Eye (tissue), 1 donor: Measurements from ENCODE around the gene KISS1R.
"Not testable (repeated sequence)": the region's sequence is repeated elsewhere in the genome, so short reads cannot be mapped to it uniquely, and the experiment has no call there.

Experiments used
- DNase-seq: peaks from one replicate; pipeline ENCODE4 v3.0.0-alpha.2; 2015

The KISS1R gene

GRCh38 chr19:917323-918151, at the start of gene KISS1R:
TSS of gene KISS1R (plus strand) at chr19:917333. CDS start at chr19:917503, 170 bp downstream.
- DNase-seq, result peak; percentile 83

- no peak for DNase-seq
Measured at GRCh38 chr19:867855-868457, 49.2 kb upstream of the KISS1R start.

GRCh38 chr19:868458-869244, 48.5 kb upstream of the KISS1R start:
- DNase-seq, result no peak

- DNase-seq, result no peak
Measured at GRCh38 chr19:869245-870177, 47.6 kb upstream of the KISS1R start.

- DNase-seq, result no peak
Measured at GRCh38 chr19:870314-870713, 46.8 kb upstream of the KISS1R start.

GRCh38 chr19:870963-871401, 46.2 kb upstream of the KISS1R start:
- no peak for DNase-seq

GRCh38 chr19:871446-872265, 45.5 kb upstream of the KISS1R start:
- no peak for DNase-seq

- no peak for DNase-seq
Measured at GRCh38 chr19:872266-872951, 44.7 kb upstream of the KISS1R start.

- DNase-seq, result no peak
Measured at GRCh38 chr19:873084-873483, 44.0 kb upstream of the KISS1R start.

GRCh38 chr19:873561-874041, 43.5 kb upstream of the KISS1R start:
- no peak for DNase-seq

- DNase-seq, result no peak
Measured at GRCh38 chr19:875265-875879, 41.8 kb upstream of the KISS1R start.

GRCh38 chr19:876089-876488, 41.0 kb upstream of the KISS1R start:
- DNase-seq, result no peak

- DNase-seq, result no peak
Measured at GRCh38 chr19:876780-877314, 40.3 kb upstream of the KISS1R start.

GRCh38 chr19:877992-878660, 39.0 kb upstream of the KISS1R start:
- DNase-seq, result not testable (repeated sequence)

GRCh38 chr19:878751-879561, 38.2 kb upstream of the KISS1R start:
- not testable (repeated sequence) for DNase-seq

- DNase-seq, result no peak
Measured at GRCh38 chr19:879711-880438, 37.3 kb upstream of the KISS1R start.

- DNase-seq, result no peak
Measured at GRCh38 chr19:881385-882071, 35.6 kb upstream of the KISS1R start.
